OCI-LY7 (cell line): ENCODE data around the gene PILRA. TPM values are rescaled to one million over a fixed set of nuclear protein-coding genes. Genes with fewer than 3 reads are reported as not detected.

ENCODE experiments used
- BruUV-seq: library from RNA; stranded (reverse); fragments of 400-500 nt; replicated peaks from 2 replicates; lab custom pipeline; 2021; lab: Mats Ljungman, UMichigan
- CTCF ChIA-PET: fragments of 300-600 bp; sonication (Branson Sonifier 250); formaldehyde crosslinking; loops from one replicate; lab custom pipeline; 2022; ENCODE audit warnings: antibody characterized with exemption; ENCODE audit not compliant: unreplicated experiment; lab: Charles Lee
- POLR2A ChIA-PET: fragments of 300-600 bp; sonication (Branson Sonifier 250); formaldehyde crosslinking; loops from one replicate; lab custom pipeline; 2022; ENCODE audit warnings: antibody characterized with exemption; lab: Charles Lee
- DNase-seq: peaks from one replicate; pipeline ENCODE4 v3.0.0-alpha.2; 2015; ENCODE audit warnings: low spot score
- H2AFZ ChIP-seq: fragments of 200-600 bp; sonication (generic), shearing (Covaris generic); 2 replicates; pipeline ENCODE4 v1.6.1; 2014; ENCODE audit warnings: mild to moderate bottlenecking, antibody characterized with exemption, low read length, moderate library complexity
- H3K27ac ChIP-seq: fragments of 200-600 bp; sonication (generic); 2 replicates; pipeline ENCODE4 v1.5.1; 2014; ENCODE audit warnings: mixed run types, low read depth, mild to moderate bottlenecking, moderate library complexity, low read length, inconsistent platforms; ENCODE audit not compliant: poor library complexity, severe bottlenecking
- H3K36me3 ChIP-seq: fragments of 200-600 bp; sonication (generic); 2 replicates; pipeline ENCODE4 v1.6.1; 2014; ENCODE audit warnings: mild to moderate bottlenecking, antibody characterized with exemption, low read length, moderate library complexity, mixed read lengths; ENCODE audit not compliant: insufficient read depth
- H3K4me1 ChIP-seq: fragments of 200-600 bp; sonication (generic); 2 replicates; pipeline ENCODE4 v1.5.1; 2014; ENCODE audit warnings: mild to moderate bottlenecking, low read length; ENCODE audit not compliant: insufficient read depth, poor library complexity, severe bottlenecking
- H3K4me2 ChIP-seq: fragments of 200-600 bp; sonication (generic); 2 replicates; pipeline ENCODE4 v1.6.1; 2014; ENCODE audit warnings: mild to moderate bottlenecking, low read length
- H3K4me3 ChIP-seq: fragments of 200-600 bp; sonication (generic); 2 replicates; pipeline ENCODE4 v1.5.1; 2014; ENCODE audit warnings: mild to moderate bottlenecking, low read depth, low read length; ENCODE audit not compliant: poor library complexity, severe bottlenecking
- H3K79me2 ChIP-seq: fragments of 200-600 bp; sonication (generic); 2 replicates; pipeline ENCODE4 v1.6.1; 2016; ENCODE audit warnings: low read depth, mild to moderate bottlenecking, low read length, moderate library complexity, mixed read lengths; ENCODE audit not compliant: insufficient read depth
- H3K9me2 ChIP-seq: fragments of 200-600 bp; sonication (generic); 2 replicates; pipeline ENCODE4 v1.6.1; 2016; ENCODE audit warnings: mild to moderate bottlenecking, low read length, mixed read lengths; ENCODE audit not compliant: insufficient read depth
- H3K9me3 ChIP-seq: fragments of 200-600 bp; sonication (generic); 2 replicates; pipeline ENCODE4 v1.6.1; 2014; ENCODE audit warnings: mild to moderate bottlenecking, mixed run types, low read length, mixed read lengths
- H4K20me1 ChIP-seq: fragments of 200-600 bp; sonication (generic); 2 replicates; pipeline ENCODE4 v1.6.1; 2014; ENCODE audit warnings: mild to moderate bottlenecking, antibody characterized with exemption, low read length, moderate library complexity, mixed read lengths; ENCODE audit not compliant: insufficient read depth
- CTCF ChIP-seq: fragments of 200-600 bp; sonication (generic); conservative IDR thresholded peaks from 2 replicates; pipeline ENCODE4 v1.5.1; 2014; ENCODE audit warnings: mild to moderate bottlenecking, antibody characterized with exemption, low read length, moderate library complexity, mixed read lengths
- EZH2phosphoT487 ChIP-seq: fragments of 200-600 bp; sonication (generic); IDR thresholded peaks from 2 replicates; pipeline ENCODE4 v1.6.1; 2018; ENCODE audit warnings: low read depth, borderline replicate concordance, mild to moderate bottlenecking, mixed run types, antibody characterized with exemption, low read length, moderate library complexity, mixed read lengths
- intact Hi-C: fragments of 100-400 bp; cut with micrococcal nuclease; formaldehyde crosslinking; loops from one replicate; pipeline ENCODE4 v1.10.0; 2022; ENCODE audit not compliant: unreplicated experiment
- total RNA-seq, 2 experiments: library from RNA; depleted of rRNA in 1 of 2; stranded (reverse); fragments of >200 nt in 1 of 2; shearing (Covaris generic) in 1 of 2; gene quantifications; 2 replicates each; pipeline ENCODE4 v1.2.3, GENCODE V29; 2014 to 2022

Gene PILRA
- total RNA-seq, 2 experiments from 2014 or later = 8.0 to 16.0 TPM

GRCh38 chr7:100432053-100432452, 58.8 kb downstream of the PILRA start:
- H3K36me3 ChIP-seq = peaks cover 60% of the 10 kb centered on the region
- CTCF ChIA-PET = no interaction called here
- H3K4me2 ChIP-seq = peak overlapping the region; percentile 83
- TF ChIP-seq CTCF (no peak), EZH2phosphoT487 (no peak)
- BruUV-seq = no TSS peak
- peaks cover 48% of the 10 kb centered on the region for H3K79me2 ChIP-seq
- H3K4me1 ChIP-seq = peaks cover 59% of the 10 kb centered on the region
- intact Hi-C loops = no loop called here
- H3K9me3 ChIP-seq = no peaks in the 10 kb centered on the region
- H3K9me2 ChIP-seq = no peaks in the 10 kb centered on the region
- H2AFZ ChIP-seq = no peak overlapping the region
- H3K4me3 ChIP-seq = peak overlapping the region; percentile 91
- POLR2A ChIA-PET = no interaction called here
- no peak for DNase-seq
- H3K27ac ChIP-seq = peak overlapping the region; percentile 50
- H4K20me1 ChIP-seq = peaks cover 9% of the 10 kb centered on the region; the same call in 1 of the 2 replicates

GRCh38 chr7:100432621-100433275, 59.5 kb downstream of the PILRA start:
- Histone ChIP-seq H3K36me3 (peaks cover 60% of the 10 kb centered on the region), H3K9me3 (no peaks in the 10 kb centered on the region), H3K27ac (peak overlapping the region; percentile 50), H3K4me1 (peaks cover 58% of the 10 kb centered on the region), H2AFZ (no peak overlapping the region), H3K4me3 (peak overlapping the region; percentile 91), H4K20me1 (peaks cover 9% of the 10 kb centered on the region; the same call in 1 of the 2 replicates), H3K9me2 (no peaks in the 10 kb centered on the region), H3K79me2 (peaks cover 48% of the 10 kb centered on the region), H3K4me2 (peak overlapping the region; percentile 85)
- no TSS peak for BruUV-seq
- TF ChIP-seq CTCF = no peak
- TF ChIP-seq EZH2phosphoT487 = no peak
- no peak for DNase-seq
- ChIA-PET CTCF (no interaction called here), POLR2A (no interaction called here)
- intact Hi-C loops = no loop called here

GRCh38 chr7:100433276-100433591, 59.9 kb downstream of the PILRA start:
- ChIA-PET CTCF (no interaction called here), POLR2A (no interaction called here)
- peaks cover 9% of the 10 kb centered on the region; the same call in 1 of the 2 replicates for H4K20me1 ChIP-seq
- H3K4me3 ChIP-seq = no peak overlapping the region
- H3K9me2 ChIP-seq = no peaks in the 10 kb centered on the region
- no peaks in the 10 kb centered on the region for H3K9me3 ChIP-seq
- H3K4me1 ChIP-seq = peaks cover 54% of the 10 kb centered on the region
- H2AFZ ChIP-seq = no peak overlapping the region
- H3K27ac ChIP-seq = peak overlapping the region; percentile 36
- H3K4me2 ChIP-seq = peak overlapping the region; percentile 85; the same call in 1 of the 2 replicates
- peaks cover 63% of the 10 kb centered on the region for H3K36me3 ChIP-seq
- intact Hi-C loops = no loop called here
- TF ChIP-seq CTCF = no peak
- no peak for TF ChIP-seq EZH2phosphoT487
- H3K79me2 ChIP-seq = peaks cover 48% of the 10 kb centered on the region
- DNase-seq = no peak
- no TSS peak for BruUV-seq
